ENCODE measurements around the gene FAM98A.

FAM98A gene

DNA sequence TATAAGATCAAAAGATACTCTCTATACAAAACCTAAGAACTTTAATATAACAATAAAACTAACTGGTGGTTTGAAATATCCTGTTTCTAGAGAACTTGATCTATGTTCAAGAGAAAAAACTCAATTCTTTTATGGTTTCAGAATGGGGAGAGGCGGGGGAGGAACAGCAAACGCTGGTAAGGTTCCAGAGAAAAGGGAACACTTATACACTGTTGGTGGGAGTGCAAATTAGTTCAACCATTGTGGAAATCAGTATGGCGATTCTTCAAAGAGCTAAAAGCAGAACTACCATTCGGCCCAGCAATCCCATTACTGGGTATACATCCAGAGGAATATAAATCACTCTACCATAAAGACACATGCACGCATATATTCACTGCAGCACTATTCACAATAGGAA lies 17.2 kb downstream of the FAM98A start:
- no peak overlapping the region for H3K27ac ChIP-seq (ENCODE audit: extremely low read depth, low read depth, low read length)
- H3K4me1 ChIP-seq (ENCODE audit: control insufficient read depth, insufficient read depth, low read length), result no peaks in the 10 kb centered on the region
- ChIA-PET CTCF (interaction anchor here (0.8 to 2.5 kb wide), 4 partner anchors 106 to 168 kb away, joined by 3 to 21 read pairs (median 8); no protein-coding TSS in a partner anchor), POLR2A (no interaction called here)
- no peak overlapping the region for H3K4me3 ChIP-seq (ENCODE audit: low read depth, low read length)
- TF ChIP-seq EGR2 (tag by site-specific recombination; IDR thresholded peaks at IDR 0.05; ENCODE audit: low read depth) (no peak), ZNF248 (tag by site-specific recombination; IDR thresholded peaks at IDR 0.05) (no peak)
- no peaks in the 10 kb centered on the region for H3K9me3 ChIP-seq (ENCODE audit: control insufficient read depth, insufficient read depth, low read depth, low read length)
- peaks cover 12 to 33% of the 10 kb centered on the region in 2 experiments; a peak in 2 of 3 replicates for H3K36me3 ChIP-seq (ENCODE audit: control insufficient read depth in 2 of 2, insufficient read depth in 1 of 2, low read length in 2 of 2)

DNA sequence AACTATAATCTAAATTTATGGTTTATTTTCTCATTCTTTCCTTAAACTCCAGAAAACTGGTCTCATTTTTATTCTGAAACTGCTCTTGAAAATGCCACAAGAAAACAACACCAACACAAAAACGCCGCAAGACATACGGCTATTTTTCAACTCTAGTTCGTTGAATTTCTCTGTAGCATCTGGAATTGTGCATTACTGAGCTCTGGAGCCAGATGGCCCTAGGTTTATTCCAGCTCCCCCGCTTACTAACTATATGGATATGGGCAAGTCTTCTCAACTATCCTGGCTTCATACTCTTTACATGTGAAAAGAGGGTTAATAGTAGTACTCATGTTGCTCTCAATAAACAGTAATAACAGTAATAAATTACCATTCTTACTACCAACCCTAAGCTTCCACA lies 19.9 kb downstream of the FAM98A start:
- Histone ChIP-seq H3K4me3 (ENCODE audit: low read depth, low read length) (no peak overlapping the region), H3K36me3 (ENCODE audit: control insufficient read depth in 2 of 2, insufficient read depth in 1 of 2, low read length in 2 of 2) (peaks cover 0 to 9% of the 10 kb centered on the region in 2 experiments; a peak in 2 of 3 replicates), H3K4me1 (ENCODE audit: control insufficient read depth, insufficient read depth, low read length) (no peaks in the 10 kb centered on the region), H3K27ac (ENCODE audit: extremely low read depth, low read depth, low read length) (no peak overlapping the region), H3K9me3 (ENCODE audit: control insufficient read depth, insufficient read depth, low read depth, low read length) (no peaks in the 10 kb centered on the region)
- TF ChIP-seq ZNF221 (tag by site-specific recombination; IDR thresholded peaks at IDR 0.05; ENCODE audit: borderline replicate concordance) (no peak), SP3 (tag by site-specific recombination; IDR thresholded peaks at IDR 0.05) (no peak), WT1 (tag by site-specific recombination; IDR thresholded peaks at IDR 0.05) (no peak), KLF9 (tag by site-specific recombination; IDR thresholded peaks at IDR 0.05; ENCODE audit: low read depth) (no peak), ZNF658 (tag by site-specific recombination; IDR thresholded peaks at IDR 0.05) (no peak), ZNF423 (tag by site-specific recombination; IDR thresholded peaks at IDR 0.05) (no peak), ZNF239 (tag by site-specific recombination; IDR thresholded peaks at IDR 0.05) (no peak), KLF8 (tag by site-specific recombination; IDR thresholded peaks at IDR 0.05) (no peak), ZBTB8A (tag by site-specific recombination; IDR thresholded peaks at IDR 0.05) (no peak), ZNF560 (tag by site-specific recombination; IDR thresholded peaks at IDR 0.05; ENCODE audit: borderline replicate concordance) (no peak), ZNF521 (tag by site-specific recombination; IDR thresholded peaks at IDR 0.05) (no peak)
- TF ChIP-seq, protein P1, sequence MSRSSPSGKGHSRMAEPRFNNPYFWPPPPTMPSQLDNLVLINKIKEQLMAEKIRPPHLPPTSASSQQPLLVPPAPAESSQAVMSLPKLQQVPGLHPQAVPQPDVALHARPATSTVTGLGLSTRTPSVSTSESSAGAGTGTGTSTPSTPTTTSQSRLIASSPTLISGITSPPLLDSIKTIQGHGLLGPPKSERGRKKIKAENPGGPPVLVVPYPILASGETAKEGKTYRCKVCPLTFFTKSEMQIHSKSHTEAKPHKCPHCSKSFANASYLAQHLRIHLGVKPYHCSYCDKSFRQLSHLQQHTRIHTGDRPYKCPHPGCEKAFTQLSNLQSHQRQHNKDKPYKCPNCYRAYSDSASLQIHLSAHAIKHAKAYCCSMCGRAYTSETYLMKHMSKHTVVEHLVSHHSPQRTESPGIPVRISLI (tag by site-specific recombination; IDR thresholded peaks at IDR 0.05), result no peak
- ChIA-PET POLR2A (no interaction called here), CTCF (interaction anchor here (1.2 kb wide), 1 partner anchor 199 kb away, joined by 3 read pairs; no protein-coding TSS in a partner anchor)

DNA sequence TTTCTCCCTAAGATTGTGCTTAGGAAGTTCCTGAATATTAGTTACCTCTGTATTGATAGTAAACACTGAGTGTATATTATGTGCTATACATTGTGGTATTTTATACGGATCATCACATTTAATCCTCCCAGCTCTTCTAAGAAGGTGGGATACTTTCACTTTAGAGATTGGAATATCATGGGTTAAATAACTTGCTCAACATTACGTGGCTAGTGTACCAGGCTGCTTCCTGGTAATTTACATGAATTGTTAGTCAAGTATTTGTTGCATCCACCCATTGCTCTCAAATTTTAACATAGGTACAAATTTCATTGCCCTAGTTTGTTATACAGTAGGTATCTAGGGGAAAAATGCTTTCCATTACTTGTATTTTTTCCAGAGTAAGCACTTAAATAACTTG lies 21.4 kb downstream of the FAM98A start:
- ChIA-PET POLR2A (no interaction called here), CTCF (no interaction called here)
- TF ChIP-seq ZNF658 (tag by site-specific recombination; IDR thresholded peaks at IDR 0.05) (no peak), ZBTB17 (tag by site-specific recombination; IDR thresholded peaks at IDR 0.05) (no peak), ZNF202 (tag by site-specific recombination; IDR thresholded peaks at IDR 0.05; ENCODE audit: borderline replicate concordance) (no peak), ZNF510 (tag by site-specific recombination; IDR thresholded peaks at IDR 0.05; ENCODE audit: insufficient replicate concordance) (no peak)
- Histone ChIP-seq H3K4me1 (ENCODE audit: control insufficient read depth, insufficient read depth, low read length) (no peaks in the 10 kb centered on the region), H3K4me3 (ENCODE audit: low read depth, low read length) (no peak overlapping the region), H3K27ac (ENCODE audit: extremely low read depth, low read depth, low read length) (no peak overlapping the region), H3K36me3 (ENCODE audit: control insufficient read depth in 2 of 2, insufficient read depth in 1 of 2, low read length in 2 of 2) (no peaks in the 10 kb centered on the region), H3K9me3 (ENCODE audit: control insufficient read depth, insufficient read depth, low read depth, low read length) (no peaks in the 10 kb centered on the region)

DNA sequence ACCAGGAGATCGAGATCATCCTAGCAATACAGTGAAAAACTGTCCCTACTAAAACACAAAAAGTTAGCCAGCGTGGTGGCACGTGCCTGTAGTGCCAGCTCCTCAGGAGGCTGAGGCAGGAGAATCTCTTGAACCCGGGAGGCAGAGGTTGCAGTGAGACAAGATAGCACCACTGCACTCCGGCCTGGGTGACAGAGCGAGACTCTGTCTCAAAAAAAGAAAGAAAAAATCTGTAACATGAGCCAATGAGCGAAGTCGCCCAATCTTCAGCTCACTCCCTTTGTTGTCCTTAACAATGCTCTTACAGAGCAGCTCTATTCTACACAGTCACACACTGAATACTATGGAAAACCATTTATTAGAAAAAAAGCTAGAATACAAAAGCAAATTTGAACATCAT lies 22.0 kb downstream of the FAM98A start:
- no peak overlapping the region for H3K4me3 ChIP-seq (ENCODE audit: low read depth, low read length)
- CTCF ChIA-PET, result no interaction called here
- H3K27ac ChIP-seq (ENCODE audit: extremely low read depth, low read depth, low read length), result no peak overlapping the region
- POLR2A ChIA-PET, result no interaction called here
- no peaks in the 10 kb centered on the region for H3K36me3 ChIP-seq (ENCODE audit: control insufficient read depth in 2 of 2, insufficient read depth in 1 of 2, low read length in 2 of 2)
- H3K9me3 ChIP-seq (ENCODE audit: control insufficient read depth, insufficient read depth, low read depth, low read length), result no peaks in the 10 kb centered on the region
- no peaks in the 10 kb centered on the region for H3K4me1 ChIP-seq (ENCODE audit: control insufficient read depth, insufficient read depth, low read length)
- TF ChIP-seq, protein P2, sequence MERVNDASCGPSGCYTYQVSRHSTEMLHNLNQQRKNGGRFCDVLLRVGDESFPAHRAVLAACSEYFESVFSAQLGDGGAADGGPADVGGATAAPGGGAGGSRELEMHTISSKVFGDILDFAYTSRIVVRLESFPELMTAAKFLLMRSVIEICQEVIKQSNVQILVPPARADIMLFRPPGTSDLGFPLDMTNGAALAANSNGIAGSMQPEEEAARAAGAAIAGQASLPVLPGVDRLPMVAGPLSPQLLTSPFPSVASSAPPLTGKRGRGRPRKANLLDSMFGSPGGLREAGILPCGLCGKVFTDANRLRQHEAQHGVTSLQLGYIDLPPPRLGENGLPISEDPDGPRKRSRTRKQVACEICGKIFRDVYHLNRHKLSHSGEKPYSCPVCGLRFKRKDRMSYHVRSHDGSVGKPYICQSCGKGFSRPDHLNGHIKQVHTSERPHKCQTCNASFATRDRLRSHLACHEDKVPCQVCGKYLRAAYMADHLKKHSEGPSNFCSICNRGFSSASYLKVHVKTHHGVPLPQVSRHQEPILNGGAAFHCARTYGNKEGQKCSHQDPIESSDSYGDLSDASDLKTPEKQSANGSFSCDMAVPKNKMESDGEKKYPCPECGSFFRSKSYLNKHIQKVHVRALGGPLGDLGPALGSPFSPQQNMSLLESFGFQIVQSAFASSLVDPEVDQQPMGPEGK (tag by site-specific recombination; IDR thresholded peaks at IDR 0.05), result no peak
- TF ChIP-seq ZFP69B (tag by site-specific recombination; IDR thresholded peaks at IDR 0.05), result no peak
- TF ChIP-seq ZNF624 (tag by site-specific recombination; IDR thresholded peaks at IDR 0.05), result no peak
- no peak for TF ChIP-seq HOXA7 (CRISPR knock-in tag; IDR thresholded peaks at IDR 0.05; ENCODE audit: borderline replicate concordance)
- TF ChIP-seq, protein P3, sequence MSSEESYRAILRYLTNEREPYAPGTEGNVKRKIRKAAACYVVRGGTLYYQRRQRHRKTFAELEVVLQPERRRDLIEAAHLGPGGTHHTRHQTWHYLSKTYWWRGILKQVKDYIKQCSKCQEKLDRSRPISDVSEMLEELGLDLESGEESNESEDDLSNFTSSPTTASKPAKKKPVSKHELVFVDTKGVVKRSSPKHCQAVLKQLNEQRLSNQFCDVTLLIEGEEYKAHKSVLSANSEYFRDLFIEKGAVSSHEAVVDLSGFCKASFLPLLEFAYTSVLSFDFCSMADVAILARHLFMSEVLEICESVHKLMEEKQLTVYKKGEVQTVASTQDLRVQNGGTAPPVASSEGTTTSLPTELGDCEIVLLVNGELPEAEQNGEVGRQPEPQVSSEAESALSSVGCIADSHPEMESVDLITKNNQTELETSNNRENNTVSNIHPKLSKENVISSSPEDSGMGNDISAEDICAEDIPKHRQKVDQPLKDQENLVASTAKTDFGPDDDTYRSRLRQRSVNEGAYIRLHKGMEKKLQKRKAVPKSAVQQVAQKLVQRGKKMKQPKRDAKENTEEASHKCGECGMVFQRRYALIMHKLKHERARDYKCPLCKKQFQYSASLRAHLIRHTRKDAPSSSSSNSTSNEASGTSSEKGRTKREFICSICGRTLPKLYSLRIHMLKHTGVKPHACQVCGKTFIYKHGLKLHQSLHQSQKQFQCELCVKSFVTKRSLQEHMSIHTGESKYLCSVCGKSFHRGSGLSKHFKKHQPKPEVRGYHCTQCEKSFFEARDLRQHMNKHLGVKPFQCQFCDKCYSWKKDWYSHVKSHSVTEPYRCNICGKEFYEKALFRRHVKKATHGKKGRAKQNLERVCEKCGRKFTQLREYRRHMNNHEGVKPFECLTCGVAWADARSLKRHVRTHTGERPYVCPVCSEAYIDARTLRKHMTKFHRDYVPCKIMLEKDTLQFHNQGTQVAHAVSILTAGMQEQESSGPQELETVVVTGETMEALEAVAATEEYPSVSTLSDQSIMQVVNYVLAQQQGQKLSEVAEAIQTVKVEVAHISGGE (tag by site-specific recombination; conservative IDR thresholded peaks at IDR 0.05; ENCODE audit: low read depth), result no peak
- no peak for TF ChIP-seq ZNF114 (tag by site-specific recombination; IDR thresholded peaks at IDR 0.05)
- no peak for TF ChIP-seq ZNF274 (IDR thresholded peaks at IDR 0.05; ENCODE audit: low read length)
- TF ChIP-seq ZNF274 (tag by site-specific recombination; IDR thresholded peaks at IDR 0.05; ENCODE audit: borderline replicate concordance), result no peak
